ENCODE results near the gene GPBP1L1. TPM values are rescaled to one million over a fixed set of nuclear protein-coding genes. Genes with fewer than 3 reads are reported as not detected.
A peak's percentile ranks its signal among the peaks of the same experiment; 100 is the strongest.
"Not testable (repeated sequence)": the region's sequence is repeated elsewhere in the genome, so short reads cannot be mapped to it uniquely, and the experiment has no call there.

The GPBP1L1 gene
- total RNA-seq, 1 donor from 2014 or later: 72.6 TPM

- no peak for DNase-seq
- intact Hi-C loops (cut with DNase I): no loop called here
- no peak for ATAC-seq (ENCODE audit: poor library complexity)
These were observed 73.3 kb downstream of the GPBP1L1 start for GRCh38 chr1:45612941-45613579.

GRCh38 chr1:45610589-45611226 lies 75.6 kb downstream of the GPBP1L1 start:
- no peak for DNase-seq

GRCh38 chr1:45608175-45609156 lies 77.9 kb downstream of the GPBP1L1 start:
- intact Hi-C loops (cut with DNase I): no loop called here
- DNase-seq: no peak
- ATAC-seq (ENCODE audit: poor library complexity): no peak

More at GRCh38 chr1:45610589-45611226, 75.6 kb downstream of the GPBP1L1 start:
- intact Hi-C loops (cut with DNase I): no loop called here
- ATAC-seq (ENCODE audit: poor library complexity): no peak

- no peak for ATAC-seq (ENCODE audit: poor library complexity)
- intact Hi-C loops (cut with DNase I): no loop called here
- no peak for DNase-seq
These were observed 78.8 kb downstream of the GPBP1L1 start for GRCh38 chr1:45607404-45608074.

GRCh38 chr1:45604239-45604638 lies 82.1 kb downstream of the GPBP1L1 start:
- intact Hi-C loops (cut with DNase I): no loop called here
- no peak for ATAC-seq (ENCODE audit: poor library complexity)

GRCh38 chr1:45596765-45597164 lies 89.6 kb downstream of the GPBP1L1 start:
- ATAC-seq (ENCODE audit: poor library complexity): not testable (repeated sequence)

More at GRCh38 chr1:45604239-45604638, 82.1 kb downstream of the GPBP1L1 start:
- no peak for DNase-seq

GRCh38 chr1:45594412-45594811 lies 91.9 kb downstream of the GPBP1L1 start:
- intact Hi-C loops (cut with DNase I): no loop called here
- ATAC-seq (ENCODE audit: poor library complexity) (no peak), DNase-seq (no peak)

More at GRCh38 chr1:45596765-45597164, 89.6 kb downstream of the GPBP1L1 start:
- intact Hi-C loops (cut with DNase I); DNase-seq: not testable (repeated sequence)

GRCh38 chr1:45589861-45590260 lies 96.5 kb downstream of the GPBP1L1 start:
- intact Hi-C loops (cut with DNase I): loop anchor here (5.0 kb wide), 1 partner anchor 97 kb away; the partner anchor contains the start of genes GPBP1L1 and TMEM69
- peak; percentile 18 for ATAC-seq (ENCODE audit: poor library complexity)
- no peak for DNase-seq

- intact Hi-C loops (cut with DNase I): loop anchor here (5.0 kb wide), 1 partner anchor 101 kb away; the partner anchor contains the start of genes GPBP1L1 and TMEM69
- ATAC-seq (ENCODE audit: poor library complexity) (no peak), DNase-seq (no peak)
These were observed 99.6 kb downstream of the GPBP1L1 start for GRCh38 chr1:45586769-45587168.

- ATAC-seq (ENCODE audit: poor library complexity): no peak
- intact Hi-C loops (cut with DNase I): loop anchor here (5.0 kb wide), 1 partner anchor 102 kb away; the partner anchor contains the start of genes GPBP1L1 and TMEM69
These were observed 100.7 kb downstream of the GPBP1L1 start for GRCh38 chr1:45585496-45586075.

GRCh38 chr1:45585110-45585426 lies 101.3 kb downstream of the GPBP1L1 start:
- ATAC-seq (ENCODE audit: poor library complexity): no peak
- intact Hi-C loops (cut with DNase I): loop anchor here (5.0 kb wide), 1 partner anchor 102 kb away; the partner anchor contains the start of genes GPBP1L1 and TMEM69

More at GRCh38 chr1:45585496-45586075, 100.7 kb downstream of the GPBP1L1 start:
- no peak for DNase-seq

GRCh38 chr1:45584351-45585109 lies 101.8 kb downstream of the GPBP1L1 start:
- intact Hi-C loops (cut with DNase I): loop anchor here (5.0 kb wide), 1 partner anchor 103 kb away; the partner anchor contains the start of genes GPBP1L1 and TMEM69
- peak; percentile 86 for ATAC-seq (ENCODE audit: poor library complexity)

More at GRCh38 chr1:45585110-45585426, 101.3 kb downstream of the GPBP1L1 start:
- DNase-seq: no peak

GRCh38 chr1:45583666-45584350 lies 102.5 kb downstream of the GPBP1L1 start, which contains the start of gene NASP:
Gene NASP (plus strand): TSS chr1:45584041. CDS start chr1:45584147, 106 bp downstream.
- peak; percentile 93 for ATAC-seq (ENCODE audit: poor library complexity)
- DNase-seq: peak; percentile 95
- intact Hi-C loops (cut with DNase I): no loop called here

More at GRCh38 chr1:45584351-45585109, 101.8 kb downstream of the GPBP1L1 start:
- DNase-seq: peak; percentile 92

GRCh38 chr1:45583264-45583665 lies 103.1 kb downstream of the GPBP1L1 start:
- ATAC-seq (ENCODE audit: poor library complexity): peak; percentile 93
- peak; percentile 96 for DNase-seq

More at GRCh38 chr1:45583264-45583665, 103.1 kb downstream of the GPBP1L1 start:
- intact Hi-C loops (cut with DNase I): no loop called here

Data from Right ventricle myocardium superior (tissue), 1 donor.